Astrocyte (in vitro differentiated cells and primary cell): ENCODE results near the gene PPIE.
"Not testable (repeated sequence)": the region's sequence is repeated elsewhere in the genome, so short reads cannot be mapped to it uniquely, and the experiment has no call there.

ENCODE experiments used
- CTCF ChIP-seq: IDR thresholded peaks from 2 replicates; pipeline ENCODE4 v1.5.1; 2011; ENCODE audit warnings: low read depth, mild to moderate bottlenecking, inconsistent platforms, low read length, moderate library complexity; ENCODE audit not compliant: insufficient read depth
- EZH2 ChIP-seq: IDR thresholded peaks from 2 replicates; pipeline ENCODE4 v1.6.1; 2012; ENCODE audit warnings: mild to moderate bottlenecking, low read length, inconsistent platforms; ENCODE audit not compliant: insufficient read depth

GRCh38 chr1:39766466-39766865 lies 27.8 kb downstream of the PPIE start:
- not testable (repeated sequence) for TF ChIP-seq CTCF, EZH2
